ENCODE results near the gene BRINP1.

BRINP1 gene

GRCh38 chr9:119339056-119339455 is 30.2 kb downstream of the BRINP1 start:
- TF ChIP-seq CTCF (IDR thresholded peaks at IDR 0.05) = no peak

GRCh38 chr9:119337573-119337972 is 31.7 kb downstream of the BRINP1 start:
- no peak for TF ChIP-seq CTCF (IDR thresholded peaks at IDR 0.05)

GRCh38 chr9:119334745-119335144 is 34.5 kb downstream of the BRINP1 start:
- no peak for TF ChIP-seq CTCF (IDR thresholded peaks at IDR 0.05)

- TF ChIP-seq CTCF (IDR thresholded peaks at IDR 0.05) = no peak
Observed at GRCh38 chr9:119333507-119334229, 35.6 kb downstream of the BRINP1 start.

GRCh38 chr9:119332522-119332921 is 36.7 kb downstream of the BRINP1 start:
- no peak for TF ChIP-seq CTCF (IDR thresholded peaks at IDR 0.05)

- TF ChIP-seq CTCF (IDR thresholded peaks at IDR 0.05) = no peak
Observed at GRCh38 chr9:119322184-119322583, 47.1 kb downstream of the BRINP1 start.

- no peak for TF ChIP-seq CTCF (IDR thresholded peaks at IDR 0.05)
Observed at GRCh38 chr9:119318371-119318770, 50.9 kb downstream of the BRINP1 start.

GRCh38 chr9:119313846-119314245 is 55.4 kb downstream of the BRINP1 start:
- TF ChIP-seq CTCF (IDR thresholded peaks at IDR 0.05) = no peak

Data from LNCAP (cell line).